Fibroblast of the aortic adventitia (primary cell): ENCODE data around the gene OR10V1. TPM values are rescaled to one million over a fixed set of nuclear protein-coding genes. Genes with fewer than 3 reads are reported as not detected.
A peak's percentile ranks its signal among the peaks of the same experiment; 100 is the strongest.

Experiments used
- DNase-seq: peaks from one replicate; pipeline ENCODE4 v3.0.0-alpha.2; 2010; ENCODE audit warnings: low read depth
- H3K4me3 ChIP-seq: 2 replicates; pipeline ENCODE4 v1.5.1; 2011; ENCODE audit warnings: low read depth, mild to moderate bottlenecking, control low read depth, low read length, moderate library complexity
- CTCF ChIP-seq: IDR thresholded peaks from 2 replicates; pipeline ENCODE4 v1.5.1; 2011; ENCODE audit warnings: mild to moderate bottlenecking, low read length, control low read depth, inconsistent platforms; ENCODE audit not compliant: insufficient read depth
- total RNA-seq: library from RNA; depleted of rRNA; stranded (reverse); fragments of >200 nt; gene quantifications from 2 replicates; pipeline ENCODE4 v1.2.3, GENCODE V29; 2012; ENCODE audit warnings: low replicate concordance

Gene OR10V1
- total RNA-seq, 1 donor, result not detected

GRCh38 chr11:59678813-59679165 is 34.9 kb downstream of the OR10V1 start:
- DNase-seq, result no peak
- no peak for TF ChIP-seq CTCF
- H3K4me3 ChIP-seq, result no peak overlapping the region

GRCh38 chr11:59678118-59678812 is 35.4 kb downstream of the OR10V1 start:
- no peak overlapping the region for H3K4me3 ChIP-seq
- DNase-seq, result no peak
- peak; percentile 31 for TF ChIP-seq CTCF

GRCh38 chr11:59676205-59676604 is 37.4 kb downstream of the OR10V1 start:
- no peak for DNase-seq
- no peak for TF ChIP-seq CTCF
- no peak overlapping the region for H3K4me3 ChIP-seq

GRCh38 chr11:59674291-59674690 is 39.4 kb downstream of the OR10V1 start:
- TF ChIP-seq CTCF, result no peak
- H3K4me3 ChIP-seq, result no peak overlapping the region
- no peak for DNase-seq

- no peak for DNase-seq
- H3K4me3 ChIP-seq, result no peak overlapping the region
- TF ChIP-seq CTCF, result no peak
Observed at GRCh38 chr11:59673291-59673690, 40.4 kb downstream of the OR10V1 start.

GRCh38 chr11:59671471-59671870 is 42.2 kb downstream of the OR10V1 start:
- no peak for DNase-seq
- no peak for TF ChIP-seq CTCF
- H3K4me3 ChIP-seq, result no peak overlapping the region

- peak; percentile 15 for TF ChIP-seq CTCF
- H3K4me3 ChIP-seq, result peak overlapping the region; percentile 79
- DNase-seq, result peak; percentile 79
Observed at GRCh38 chr11:59669611-59670009, 44.0 kb downstream of the OR10V1 start.
